ENCODE results near the gene KCNK10. TPM values are rescaled to one million over a fixed set of nuclear protein-coding genes. Genes with fewer than 3 reads are reported as not detected.

The KCNK10 gene
- total RNA-seq, 2 experiments from 2014 or later, result not detected

- Histone ChIP-seq H3K4me1 (ENCODE audit: insufficient read depth, low read length) (no peaks in the 10 kb centered on the region), H3K27ac (ENCODE audit: low read depth in 1 of 2, low read length in 2 of 2) (no peak overlapping the region), H3K9me3 (ENCODE audit: control insufficient read depth in 1 of 2, insufficient read depth in 1 of 2, low read length in 2 of 2) (no peaks in the 10 kb centered on the region), H3K4me3 (ENCODE audit: low read length) (no peak overlapping the region), H3K27me3 (ENCODE audit: control insufficient read depth in 1 of 2, insufficient read depth in 2 of 2, low read length in 2 of 2) (no peaks in the 10 kb centered on the region), H3K36me3 (ENCODE audit: insufficient read depth, low read length) (no peaks in the 10 kb centered on the region)
- Mint-ChIP-seq H3K36me3 (ENCODE audit: low read depth) (no peaks in the 10 kb centered on the region), H3K27me3 (no peaks in the 10 kb centered on the region), H3K4me3 (no peak overlapping the region), H3K9me3 (no peaks in the 10 kb centered on the region), H3K27ac (no peak overlapping the region), H3K4me1 (ENCODE audit: low read depth) (peaks cover 6% of the 10 kb centered on the region)
- CTCF ChIA-PET, result interaction anchor here (1.6 kb wide), 1 partner anchor 10 kb away, joined by 3 read pairs; no protein-coding TSS in a partner anchor
- TF ChIP-seq CTCF (IDR thresholded peaks at IDR 0.05), result no peak
- DNase-seq (no peak), ATAC-seq (ENCODE audit: poor library complexity) (no peak)
- intact Hi-C loops (cut with DNase I, micrococcal nuclease), result no loop called here
- POLR2A ChIA-PET, result no interaction called here
Measured at GRCh38 chr14:88179716-88180115, 143.4 kb downstream of the KCNK10 start.

GRCh38 chr14:88170333-88170732 lies 152.7 kb downstream of the KCNK10 start:
- Histone ChIP-seq H3K36me3 (ENCODE audit: insufficient read depth, low read length) (no peaks in the 10 kb centered on the region), H3K27me3 (ENCODE audit: control insufficient read depth in 1 of 2, insufficient read depth in 2 of 2, low read length in 2 of 2) (peaks cover 0 to 10% of the 10 kb centered on the region in 2 experiments), H3K9me3 (ENCODE audit: control insufficient read depth in 1 of 2, insufficient read depth in 1 of 2, low read length in 2 of 2) (peaks cover 0 to 3% of the 10 kb centered on the region in 2 experiments), H3K27ac (ENCODE audit: low read depth in 1 of 2, low read length in 2 of 2) (no peak overlapping the region), H3K4me3 (ENCODE audit: low read length) (no peak overlapping the region), H3K4me1 (ENCODE audit: insufficient read depth, low read length) (no peaks in the 10 kb centered on the region)
- intact Hi-C loops (cut with DNase I, micrococcal nuclease), result no loop called here
- Mint-ChIP-seq H3K4me3 (no peak overlapping the region), H3K4me1 (ENCODE audit: low read depth) (no peaks in the 10 kb centered on the region), H3K9me3 (no peaks in the 10 kb centered on the region), H3K27me3 (peaks cover 23% of the 10 kb centered on the region), H3K36me3 (ENCODE audit: low read depth) (no peaks in the 10 kb centered on the region), H3K27ac (no peak overlapping the region)
- POLR2A ChIA-PET, result interaction anchor here (2.4 kb wide), 1 partner anchor 177 kb away, joined by 10 read pairs; the partner anchor contains the start of gene GALC
- CTCF ChIA-PET, result interaction anchor here (1.0 to 1.1 kb wide), 3 partner anchors 18 to 225 kb away, joined by 3 to 4 read pairs (median 3); no protein-coding TSS in a partner anchor
- no peak for DNase-seq
- no peak for TF ChIP-seq CTCF (IDR thresholded peaks at IDR 0.05)
- ATAC-seq (ENCODE audit: poor library complexity), result no peak

DNA sequence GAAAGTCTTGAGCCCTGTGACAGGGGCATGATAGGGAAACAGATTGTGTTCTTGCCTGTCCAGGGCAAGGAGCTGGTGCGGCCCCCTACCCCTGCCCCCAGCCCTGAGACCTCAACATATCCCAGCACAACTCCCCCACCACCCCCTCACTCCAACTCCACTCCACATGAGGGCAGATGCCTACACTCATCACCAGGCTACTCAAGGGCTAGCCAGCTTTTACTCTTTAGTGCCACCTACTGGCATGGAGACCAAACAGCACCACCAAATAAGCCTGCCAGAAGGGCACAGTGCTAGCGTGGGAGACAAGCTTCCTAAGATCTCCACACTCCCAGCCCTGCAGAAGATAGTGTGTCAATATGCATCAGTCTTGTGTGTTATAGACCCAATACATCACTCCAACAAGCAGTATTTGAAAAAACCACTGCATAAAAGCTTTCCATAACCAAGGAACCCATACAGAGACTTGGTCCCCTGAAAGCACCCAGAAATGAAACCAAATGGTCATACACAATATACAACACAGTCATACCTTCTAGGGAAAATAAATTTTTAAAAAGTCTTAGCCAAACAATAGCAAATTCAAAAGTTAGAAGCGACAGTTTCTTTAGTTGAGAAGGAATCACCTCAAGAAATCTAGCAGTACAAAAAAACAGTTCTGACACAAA lies 154.4 kb downstream of the KCNK10 start:
- POLR2A ChIA-PET, result interaction anchor here (0.7 to 2.4 kb wide), 3 partner anchors 156 to 223 kb away, joined by 3 to 10 read pairs (median 6); partner anchors contain the start of gene GALC
- peaks cover 23% of the 10 kb centered on the region for H3K27me3 Mint-ChIP-seq
- H3K4me1 Mint-ChIP-seq (ENCODE audit: low read depth), result no peaks in the 10 kb centered on the region
- Histone ChIP-seq H3K4me1 (ENCODE audit: insufficient read depth, low read length) (peaks cover 6% of the 10 kb centered on the region), H3K27ac (ENCODE audit: low read depth in 1 of 2, low read length in 2 of 2) (no peak overlapping the region), H3K9me3 (ENCODE audit: control insufficient read depth in 1 of 2, insufficient read depth in 1 of 2, low read length in 2 of 2) (peaks cover 0 to 3% of the 10 kb centered on the region in 2 experiments), H3K4me3 (ENCODE audit: low read length) (no peak overlapping the region), H3K27me3 (ENCODE audit: control insufficient read depth in 1 of 2, insufficient read depth in 2 of 2, low read length in 2 of 2) (peaks cover 0 to 10% of the 10 kb centered on the region in 2 experiments), H3K36me3 (ENCODE audit: insufficient read depth, low read length) (no peaks in the 10 kb centered on the region)
- ATAC-seq (ENCODE audit: poor library complexity) (peak; percentile 98), DNase-seq (peak; percentile 30 to 80 (median 45))
- no peaks in the 10 kb centered on the region for H3K9me3 Mint-ChIP-seq
- TF ChIP-seq CTCF (IDR thresholded peaks at IDR 0.05), result peak; percentile 76
- CTCF ChIA-PET, result interaction anchor here (0.6 to 1.7 kb wide), 18 partner anchors 10 to 228 kb away, joined by 3 to 47 read pairs (median 4); partner anchors contain the start of genes GALC and GPR65
- no peaks in the 10 kb centered on the region for H3K36me3 Mint-ChIP-seq (ENCODE audit: low read depth)
- H3K27ac Mint-ChIP-seq, result no peak overlapping the region
- intact Hi-C loops (cut with DNase I, micrococcal nuclease), result loop anchor here (1.0 to 5.0 kb wide), 3 partner anchors 156 to 223 kb away; partner anchors contain the start of gene GALC (in 1 of the 2)
- no peak overlapping the region for H3K4me3 Mint-ChIP-seq
